H9 (cell line): ENCODE data around the gene MAGED4B. TPM values are rescaled to one million over a fixed set of nuclear protein-coding genes. Genes with fewer than 3 reads are reported as not detected.

Experiments used
- DNase-seq: peaks from one replicate; pipeline ENCODE4 v3.0.0-alpha.2; 2017
- H2AFZ ChIP-seq: one replicate; pipeline ENCODE4 v1.6.1; 2013; ENCODE audit warnings: mild to moderate bottlenecking, low read length, control low read depth, moderate library complexity
- H2AK5ac ChIP-seq: 2 replicates; pipeline ENCODE4 v1.6.1; 2013; ENCODE audit warnings: low read length, control low read depth, mixed read lengths; ENCODE audit not compliant: insufficient read length
- H2BK120ac ChIP-seq: one replicate; pipeline ENCODE4 v1.6.1; 2013; ENCODE audit warnings: low read depth, mild to moderate bottlenecking, low read length, control low read depth, inconsistent platforms; ENCODE audit not compliant: poor library complexity, severe bottlenecking
- H2BK12ac ChIP-seq: 2 replicates; pipeline ENCODE4 v1.6.1; 2013; ENCODE audit warnings: low read length, control low read depth, mixed read lengths, low read depth; ENCODE audit not compliant: insufficient read length
- H2BK15ac ChIP-seq: 2 replicates; pipeline ENCODE4 v1.6.1; 2013; ENCODE audit warnings: low read depth, low read length, control low read depth
- H2BK20ac ChIP-seq: one replicate; pipeline ENCODE4 v1.6.1; 2013; ENCODE audit warnings: low read depth, mild to moderate bottlenecking, low read length, control low read depth, inconsistent platforms; ENCODE audit not compliant: poor library complexity, severe bottlenecking
- H2BK5ac ChIP-seq: 2 replicates; pipeline ENCODE4 v1.6.1; 2013; ENCODE audit warnings: low read length, control low read depth, mixed read lengths; ENCODE audit not compliant: insufficient read length
- H3K14ac ChIP-seq: 2 replicates; pipeline ENCODE4 v1.6.1; 2013; ENCODE audit warnings: low read length, control low read depth; ENCODE audit not compliant: insufficient read depth
- H3K18ac ChIP-seq: 2 replicates; pipeline ENCODE4 v1.6.1; 2013; ENCODE audit warnings: low read depth, mild to moderate bottlenecking, mixed read lengths, low read length, control low read depth; ENCODE audit not compliant: insufficient read length
- H3K23ac ChIP-seq: 2 replicates; pipeline ENCODE4 v1.6.1; 2013; ENCODE audit warnings: low read length, control low read depth, mixed read lengths, low read depth; ENCODE audit not compliant: insufficient read length
- H3K23me2 ChIP-seq: 2 replicates; pipeline ENCODE4 v1.6.1; 2013; ENCODE audit warnings: low read depth, mild to moderate bottlenecking, mixed read lengths, low read length, control low read depth; ENCODE audit not compliant: insufficient read length, poor library complexity, severe bottlenecking
- H3K27ac ChIP-seq: 2 replicates; pipeline ENCODE4 v1.5.1; 2013; ENCODE audit warnings: low read length, control low read depth, mixed read lengths, low read depth; ENCODE audit not compliant: insufficient read length
- H3K27me3 ChIP-seq: 2 replicates; pipeline ENCODE4 v1.6.1; 2013; ENCODE audit warnings: low read length, control low read depth, inconsistent platforms; ENCODE audit not compliant: insufficient read depth
- H3K4ac ChIP-seq: 2 replicates; pipeline ENCODE4 v1.6.1; 2013; ENCODE audit warnings: low read depth, mild to moderate bottlenecking, control low read depth, inconsistent platforms, low read length, moderate library complexity
- H3K4me1 ChIP-seq: 2 replicates; pipeline ENCODE4 v1.6.1; 2013; ENCODE audit warnings: low read length, control low read depth, inconsistent platforms; ENCODE audit not compliant: insufficient read depth
- H3K4me2 ChIP-seq: 2 replicates; pipeline ENCODE4 v1.6.1; 2013; ENCODE audit warnings: low read length, control low read depth, mixed read lengths; ENCODE audit not compliant: insufficient read length, insufficient read depth
- H3K56ac ChIP-seq: 2 replicates; pipeline ENCODE4 v1.6.1; 2013; ENCODE audit warnings: low read depth, mild to moderate bottlenecking, mixed read lengths, low read length, control low read depth; ENCODE audit not compliant: insufficient read length
- H3K79me1 ChIP-seq: 2 replicates; pipeline ENCODE4 v1.6.1; 2013; ENCODE audit warnings: low read depth, mild to moderate bottlenecking, moderate library complexity, low read length, control low read depth, inconsistent platforms; ENCODE audit not compliant: insufficient read depth, poor library complexity, severe bottlenecking
- H3K79me2 ChIP-seq: 2 replicates; pipeline ENCODE4 v1.6.1; 2013; ENCODE audit warnings: low read length, control low read depth, inconsistent platforms; ENCODE audit not compliant: insufficient read depth
- H3K9ac ChIP-seq: 2 replicates; pipeline ENCODE4 v1.6.1; 2013; ENCODE audit warnings: low read length, control low read depth, mixed read lengths; ENCODE audit not compliant: insufficient read length; ENCODE audit errors: extremely low read depth
- H3K9me3 ChIP-seq: one replicate; pipeline ENCODE4 v1.6.1; 2013; ENCODE audit warnings: low read depth, low read length, inconsistent platforms; ENCODE audit not compliant: control insufficient read depth
- H3T11ph ChIP-seq: one replicate; pipeline ENCODE4 v1.6.1; 2013; ENCODE audit warnings: mild to moderate bottlenecking, low read length, control low read depth, inconsistent platforms
- H4K20me1 ChIP-seq: one replicate; pipeline ENCODE4 v1.6.1; 2013; ENCODE audit not compliant: control insufficient read depth, insufficient read length, insufficient read depth
- H4K5ac ChIP-seq: 2 replicates; pipeline ENCODE4 v1.6.1; 2013; ENCODE audit warnings: low read depth, mild to moderate bottlenecking, mixed read lengths, low read length, control low read depth; ENCODE audit not compliant: insufficient read length
- H4K8ac ChIP-seq: replicated peaks from 2 replicates; pipeline ENCODE4 v1.6.1; 2013; ENCODE audit warnings: low read length, control low read depth, mixed read lengths, low read depth; ENCODE audit not compliant: insufficient read length
- H4K91ac ChIP-seq: 2 replicates; pipeline ENCODE4 v1.6.1; 2013; ENCODE audit warnings: low read depth, mild to moderate bottlenecking, moderate library complexity, mixed read lengths, low read length, control low read depth; ENCODE audit not compliant: insufficient read length
- H3K27ac Mint-ChIP-seq, 3 experiments: 2 replicates in 2 of 3; 3 replicates in 1 of 3; pipeline ENCODE4 v1.8.0; 2020 to 2021; ENCODE audit warnings: mixed read lengths in 3 of 3, mild to moderate bottlenecking in 1 of 3, moderate library complexity in 1 of 3
- H3K27me3 Mint-ChIP-seq: 2 replicates; pipeline ENCODE4 v1.8.0; 2021; ENCODE audit warnings: low read depth, mild to moderate bottlenecking, moderate library complexity, mixed read lengths
- H3K36me3 Mint-ChIP-seq, 3 experiments: 2 replicates in 2 of 3; 3 replicates in 1 of 3; pipeline ENCODE4 v1.8.0; 2020 to 2021; ENCODE audit warnings: low read depth in 3 of 3, mixed read lengths in 3 of 3; ENCODE audit not compliant: insufficient read depth in 1 of 3
- H3K4me1 Mint-ChIP-seq, 2 experiments: 2 replicates each; pipeline ENCODE4 v1.8.0; 2020; ENCODE audit warnings: mixed read lengths in 2 of 2
- H3K4me3 Mint-ChIP-seq, 2 experiments: 2 replicates in 1 of 2; 3 replicates in 1 of 2; pipeline ENCODE4 v1.8.0; 2020 to 2021; ENCODE audit warnings: mild to moderate bottlenecking in 2 of 2, mixed read lengths in 2 of 2, moderate library complexity in 1 of 2
- H3K9me3 Mint-ChIP-seq, 2 experiments: 2 replicates in 1 of 2; 3 replicates in 1 of 2; pipeline ENCODE4 v1.8.0; 2020; ENCODE audit warnings: mild to moderate bottlenecking in 2 of 2, mixed read lengths in 2 of 2, moderate library complexity in 1 of 2
- CTCF ChIP-seq: fragments of 200-600 bp; sonication (generic); conservative IDR thresholded peaks from 3 replicates; pipeline ENCODE4 v1.8.0; 2021; ENCODE audit warnings: antibody characterized with exemption, mild to moderate bottlenecking
- WGBS: extraction: QIAGEN DNeasy Blood & Tissue Kit; methylation state at CpG from one replicate; pipeline ENCODE4 v1.1.7; 2013; ENCODE audit warnings: missing lambda C conversion rate, low lambda C conversion rate, mixed read lengths; ENCODE audit not compliant: insufficient read length; ENCODE audit errors: extremely low coverage; 5-methylcytosine and 5-hydroxymethylcytosine counted together
- total RNA-seq: library from RNA; stranded (reverse); gene quantifications from 2 replicates; pipeline ENCODE4 v1.2.1, GENCODE V29; 2021

The MAGED4B gene
- total RNA-seq, 1 experiment from 2014 or later = 118 TPM

GRCh38 chrX:52015794-52016193 lies 53.2 kb downstream of the MAGED4B start:
- H3K4me3 Mint-ChIP-seq = no peak overlapping the region; a peak in 1 of 5 replicates
- no peaks in the 10 kb centered on the region; the same call in 1 of the 2 replicates for H3K27me3 Mint-ChIP-seq
- Histone ChIP-seq H4K20me1 (no peaks in the 10 kb centered on the region), H2BK15ac (no peak overlapping the region), H2AK5ac (no peak overlapping the region), H3K23me2 (no peaks in the 10 kb centered on the region), H4K8ac (no peak overlapping the region), H3K9ac (no peak overlapping the region), H3K18ac (no peak overlapping the region), H3K4me1 (no peaks in the 10 kb centered on the region; the same call in 1 of the 2 replicates), H4K5ac (no peak overlapping the region), H2BK5ac (no peak overlapping the region), H2BK120ac (no peak overlapping the region), H3K56ac (no peak overlapping the region), H3K4ac (no peak overlapping the region), H2AFZ (no peak overlapping the region), H3K27ac (no peak overlapping the region), H3K4me2 (peak overlapping the region; percentile 17), H3K23ac (no peak overlapping the region), H3K9me3 (peaks cover 14% of the 10 kb centered on the region), H3K27me3 (no peaks in the 10 kb centered on the region), H3T11ph (no peak overlapping the region), H4K91ac (no peak overlapping the region), H3K79me1 (no peaks in the 10 kb centered on the region), H3K79me2 (no peaks in the 10 kb centered on the region), H2BK12ac (no peak overlapping the region), H3K14ac (no peak overlapping the region), H2BK20ac (no peak overlapping the region)
- DNase-seq = no peak
- TF ChIP-seq CTCF = no peak
- H3K4me1 Mint-ChIP-seq = peaks cover 29 to 30% of the 10 kb centered on the region in 2 experiments
- WGBS = no CpG with 5 or more reads among the region's 3 CpGs
- peak overlapping the region in 2 of 3 experiments; percentile 89 to 96; a peak in 4 of 7 replicates for H3K27ac Mint-ChIP-seq
- no peaks in the 10 kb centered on the region; a peak in 2 of 7 replicates for H3K36me3 Mint-ChIP-seq
- H3K9me3 Mint-ChIP-seq = peaks cover 48 to 54% of the 10 kb centered on the region in 2 experiments

Other genes starting within 250 kb of the MAGED4B start
- gene MAGED1, start 175.6 kb downstream of the MAGED4B start, total RNA-seq = 163 and 169 TPM in 2 replicates
- 74.5 and 79.1 TPM in 2 replicates for gene MAGED4, start 115.7 kb upstream of the MAGED4B start, total RNA-seq